Large intestine (tissue), 3 donors: ENCODE results near the gene DQX1. TPM values are rescaled to one million over a fixed set of nuclear protein-coding genes. Genes with fewer than 3 reads are reported as not detected.
"Not testable (repeated sequence)": the region's sequence is repeated elsewhere in the genome, so short reads cannot be mapped to it uniquely, and the experiment has no call there.

Experiments used
- DNase-seq, 2 donors: peaks; one replicate each; pipeline versions ENCODE4 v3.0.0 to v3.0.0-alpha.2; 2013
- H3K27ac ChIP-seq: one replicate; pipeline ENCODE4 v1.5.1; 2013; ENCODE audit warnings: low read length
- H3K27me3 ChIP-seq: 2 replicates; pipeline ENCODE4 v1.6.1; 2013; ENCODE audit warnings: low read length; ENCODE audit not compliant: control insufficient read depth, insufficient read depth
- H3K36me3 ChIP-seq: 2 replicates; pipeline ENCODE4 v1.6.1; 2013; ENCODE audit warnings: low read length; ENCODE audit not compliant: control insufficient read depth, insufficient read depth
- H3K4me1 ChIP-seq: one replicate; pipeline ENCODE4 v1.6.1; 2013; ENCODE audit warnings: low read length; ENCODE audit not compliant: control insufficient read depth, insufficient read depth
- H3K4me3 ChIP-seq: one replicate; pipeline ENCODE4 v1.5.1; 2013; ENCODE audit warnings: low read length
- H3K9me3 ChIP-seq: one replicate; pipeline ENCODE4 v1.6.1; 2013; ENCODE audit warnings: mild to moderate bottlenecking, low read depth, low read length, moderate library complexity; ENCODE audit not compliant: control insufficient read depth
- WGBS: methylation state at CpG from one replicate; pipeline ENCODE4 v1.1.5; 2013; ENCODE audit warnings: low lambda C conversion rate; ENCODE audit not compliant: insufficient coverage; 5-methylcytosine and 5-hydroxymethylcytosine counted together
- polyA plus RNA-seq: library from polyadenylated mRNA; unstranded; fragments of 120-200 nt; gene quantifications from one replicate; pipeline ENCODE4 v1.2.1, GENCODE V29; 2013

DQX1 gene
- polyA plus RNA-seq, 1 donor: 12.9 TPM

DNA sequence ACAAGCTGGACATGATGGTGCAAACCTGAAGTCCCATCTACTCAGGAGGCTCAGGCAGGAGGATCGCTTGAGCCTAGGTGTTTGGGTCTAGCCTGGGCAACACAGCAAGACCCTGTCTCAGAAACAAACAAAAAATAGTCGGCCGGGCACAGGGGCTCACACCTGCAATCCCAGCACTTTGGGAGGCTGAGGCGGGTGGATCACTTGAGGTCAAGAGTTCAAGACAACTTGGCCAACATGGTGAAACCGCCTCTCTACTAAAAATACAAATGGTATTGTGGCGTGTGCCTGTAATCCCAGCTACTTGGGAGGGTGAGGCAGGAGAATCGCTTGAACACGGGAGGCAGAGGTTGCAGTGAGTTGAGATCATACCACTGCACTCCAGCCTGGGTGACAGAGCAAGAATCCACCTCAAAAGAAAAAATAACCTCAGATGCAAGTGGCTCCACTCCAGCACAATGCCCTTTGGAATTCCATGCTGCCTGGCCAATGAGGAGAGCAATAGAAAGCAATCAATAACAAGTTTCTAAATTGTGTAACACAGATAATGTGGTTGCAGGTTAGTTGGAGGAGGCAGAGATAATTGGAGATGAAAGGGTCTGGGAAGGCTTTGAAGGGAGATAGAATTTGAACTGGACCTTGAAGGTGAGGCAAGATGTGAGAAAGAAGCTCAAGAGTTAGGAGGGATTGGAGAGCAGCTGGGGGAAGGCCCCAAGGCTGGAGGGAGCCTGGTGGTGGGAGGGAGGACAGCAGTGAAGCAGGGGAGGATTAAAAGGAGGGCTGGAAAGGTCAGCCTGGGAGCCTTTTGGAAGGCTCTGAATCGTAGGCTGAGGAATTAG lies 37.2 kb downstream of the DQX1 start:
- H3K27ac ChIP-seq: peak overlapping the region; percentile 88
- peak; percentile 91 to 97 for DNase-seq
- peaks cover 56% of the 10 kb centered on the region for H3K36me3 ChIP-seq

DNA sequence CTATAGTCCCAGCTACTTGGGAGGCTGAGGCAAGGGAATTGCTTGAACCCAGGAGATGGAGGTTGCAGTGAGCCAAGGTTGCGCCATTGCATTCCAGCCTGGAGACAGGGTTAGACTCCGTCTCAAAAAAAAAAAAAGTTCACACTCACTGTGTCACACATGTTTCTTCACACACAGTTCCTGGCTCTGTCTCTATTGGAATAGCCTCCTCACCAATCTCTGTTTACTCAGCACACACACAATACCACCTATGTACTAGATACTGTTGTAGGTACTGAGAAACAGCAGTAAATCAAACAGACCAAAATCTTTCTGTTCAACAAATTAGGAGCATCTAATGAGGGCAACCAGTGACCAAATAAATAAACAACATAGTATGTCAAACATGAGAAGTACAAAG lies 39.9 kb downstream of the DQX1 start:
- DNase-seq: no peak
- Histone ChIP-seq H3K4me3 (no peak overlapping the region), H3K27me3 (no peaks in the 10 kb centered on the region), H3K36me3 (peaks cover 30% of the 10 kb centered on the region), H3K4me1 (peaks cover 41% of the 10 kb centered on the region), H3K27ac (no peak overlapping the region), H3K9me3 (no peaks in the 10 kb centered on the region)
- WGBS: no CpG with 5 or more reads among the region's 2 CpGs

More for the DNA sequence above, 37.2 kb downstream of the DQX1 start:
- no CpG with 5 or more reads among the region's 9 CpGs for WGBS
- Histone ChIP-seq H3K4me1 (peaks cover 55% of the 10 kb centered on the region), H3K9me3 (no peaks in the 10 kb centered on the region), H3K27me3 (no peaks in the 10 kb centered on the region), H3K4me3 (no peak overlapping the region)

- Histone ChIP-seq H3K4me3 (peak overlapping the region; percentile 85), H3K36me3 (peaks cover 27% of the 10 kb centered on the region), H3K27ac (peak overlapping the region; percentile 89), H3K4me1 (peaks cover 27% of the 10 kb centered on the region)
- no CpG with 5 or more reads among the region's 19 CpGs for WGBS
- DNase-seq, H3K27me3 ChIP-seq, H3K9me3 ChIP-seq: not testable (repeated sequence)
Measured at GRCh38 chr2:74483675-74484164, 42.3 kb downstream of the DQX1 start.

DNA sequence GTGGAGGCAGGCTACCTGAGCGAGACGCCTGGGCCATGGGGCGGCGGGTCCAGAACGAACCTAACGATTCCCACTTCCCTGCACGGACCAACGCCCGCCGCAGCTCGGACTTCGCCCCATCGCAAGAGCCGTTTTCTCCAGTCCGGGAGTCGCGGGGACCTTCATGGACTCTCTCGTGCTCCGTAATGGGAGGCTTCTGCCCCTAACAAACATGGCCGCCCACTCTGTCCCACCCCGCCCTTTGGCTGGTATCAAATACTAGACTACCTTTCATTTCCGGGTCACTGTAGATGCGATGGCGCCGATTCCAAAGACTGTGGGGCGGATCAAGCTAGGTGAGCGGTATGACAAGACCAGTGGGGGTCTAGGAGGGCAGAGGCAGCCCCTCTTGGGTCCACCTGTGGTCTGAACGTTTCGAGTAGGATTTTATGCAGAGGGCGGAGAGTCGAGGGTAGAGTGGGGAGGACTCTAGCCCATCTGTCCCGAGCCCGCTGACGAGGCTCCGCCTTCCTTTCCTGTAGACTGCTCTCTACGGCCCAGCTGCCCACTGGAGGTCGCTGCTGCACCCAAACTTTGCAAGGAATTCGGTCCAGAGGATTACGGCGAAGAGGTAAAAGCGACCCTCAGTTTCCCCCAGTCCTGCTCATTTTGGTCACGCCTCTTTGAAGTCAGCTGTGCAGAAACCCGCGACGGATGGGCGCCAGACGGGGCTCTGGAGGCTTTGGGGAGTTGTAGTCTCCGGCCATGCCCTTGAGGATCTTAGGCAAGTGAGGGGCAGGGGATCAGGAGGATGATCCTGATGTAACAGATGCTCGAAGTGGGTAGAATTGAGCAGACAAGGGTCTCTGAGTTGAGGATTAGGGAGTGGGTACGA lies 43.0 kb downstream of the DQX1 start, which contains the start of the genes CCDC142 and TTC31:
TSS of gene CCDC142 (minus strand) at position 198 of the 874 bp plus-strand sequence. CDS start at position 37, 161 bp downstream.
TSS of gene TTC31 (plus strand) at position 281 of the 874 bp plus-strand sequence. CDS start at position 296, 15 bp downstream.
- 0% methylated on average over 4 of the region's 50 CpGs for WGBS
- H3K4me1 ChIP-seq: peaks cover 20% of the 10 kb centered on the region
- peaks cover 24% of the 10 kb centered on the region for H3K36me3 ChIP-seq
- H3K9me3 ChIP-seq: no peaks in the 10 kb centered on the region
- no peaks in the 10 kb centered on the region for H3K27me3 ChIP-seq
- H3K4me3 ChIP-seq: peak within 1 kb of the TSS; percentile 85
- peak within 1 kb of the TSS; percentile 89 for H3K27ac ChIP-seq
- peak; percentile 97 to 99 for DNase-seq

- peaks cover 26% of the 10 kb centered on the region for H3K36me3 ChIP-seq
Measured at GRCh38 chr2:74481961-74482800, 43.9 kb downstream of the DQX1 start.

GRCh38 chr2:74481431-74481830 lies 44.6 kb downstream of the DQX1 start:
- WGBS: no CpG with 5 or more reads among the region's 3 CpGs
- Histone ChIP-seq H3K4me3 (peak overlapping the region; percentile 85), H3K27me3 (no peaks in the 10 kb centered on the region), H3K9me3 (no peaks in the 10 kb centered on the region), H3K36me3 (peaks cover 22% of the 10 kb centered on the region), H3K4me1 (peaks cover 26% of the 10 kb centered on the region), H3K27ac (no peak overlapping the region)
- DNase-seq: no peak

More at GRCh38 chr2:74481961-74482800, 43.9 kb downstream of the DQX1 start:
- Histone ChIP-seq H3K4me3 (peak overlapping the region; percentile 85), H3K9me3 (no peaks in the 10 kb centered on the region), H3K27ac (peak overlapping the region; percentile 89), H3K4me1 (peaks cover 21% of the 10 kb centered on the region), H3K27me3 (no peaks in the 10 kb centered on the region)
- DNase-seq: no peak
- WGBS: no CpG with 5 or more reads among the region's 80 CpGs

GRCh38 chr2:74474899-74475298 lies 51.1 kb downstream of the DQX1 start:
- no peaks in the 10 kb centered on the region for H3K27me3 ChIP-seq
- H3K4me1 ChIP-seq: peaks cover 24% of the 10 kb centered on the region
- H3K4me3 ChIP-seq: no peak overlapping the region
- no peaks in the 10 kb centered on the region for H3K9me3 ChIP-seq
- H3K27ac ChIP-seq: no peak overlapping the region
- no CpG with 5 or more reads among the region's 5 CpGs for WGBS
- DNase-seq: no peak
- H3K36me3 ChIP-seq: peaks cover 26% of the 10 kb centered on the region

- WGBS: no CpG with 5 or more reads among the region's 6 CpGs
- H3K9me3 ChIP-seq: no peaks in the 10 kb centered on the region
- no peaks in the 10 kb centered on the region for H3K27me3 ChIP-seq
- peaks cover 24% of the 10 kb centered on the region for H3K4me1 ChIP-seq
- no peak overlapping the region for H3K27ac ChIP-seq
- H3K36me3 ChIP-seq: peaks cover 24% of the 10 kb centered on the region
- no peak for DNase-seq
- no peak overlapping the region for H3K4me3 ChIP-seq
Measured at GRCh38 chr2:74474481-74474880, 51.5 kb downstream of the DQX1 start.

GRCh38 chr2:74472945-74473258 lies 53.1 kb downstream of the DQX1 start:
- peak overlapping the region; percentile 77 for H3K4me3 ChIP-seq
- no peaks in the 10 kb centered on the region for H3K27me3 ChIP-seq
- peak overlapping the region; percentile 91 for H3K27ac ChIP-seq
- peaks cover 24% of the 10 kb centered on the region for H3K4me1 ChIP-seq
- 18% methylated on average over 2 of the region's 7 CpGs for WGBS
- peaks cover 23% of the 10 kb centered on the region for H3K36me3 ChIP-seq
- H3K9me3 ChIP-seq: no peaks in the 10 kb centered on the region
- no peak for DNase-seq
